Subcutaneous adipose tissue (tissue), 4 donors: ENCODE measurements around the gene OR51I2. TPM values are rescaled to one million over a fixed set of nuclear protein-coding genes. Genes with fewer than 3 reads are reported as not detected.

Experiments
- CTCF ChIP-seq: fragments of 450-650 bp; IDR thresholded peaks from one replicate; pipeline ENCODE4 v1.5.1; 2016; ENCODE audit warnings: low read depth, mild to moderate bottlenecking, control low read depth, antibody characterized with exemption, moderate library complexity
- total RNA-seq, 4 donors: library from RNA; depleted of rRNA; stranded (reverse); fragments of >200 nt; gene quantifications; one replicate each; pipeline ENCODE4 v1.1.0, GENCODE V29; 2016

Gene OR51I2
- total RNA-seq, 4 donors from 2014 or later, result not detected

DNA sequence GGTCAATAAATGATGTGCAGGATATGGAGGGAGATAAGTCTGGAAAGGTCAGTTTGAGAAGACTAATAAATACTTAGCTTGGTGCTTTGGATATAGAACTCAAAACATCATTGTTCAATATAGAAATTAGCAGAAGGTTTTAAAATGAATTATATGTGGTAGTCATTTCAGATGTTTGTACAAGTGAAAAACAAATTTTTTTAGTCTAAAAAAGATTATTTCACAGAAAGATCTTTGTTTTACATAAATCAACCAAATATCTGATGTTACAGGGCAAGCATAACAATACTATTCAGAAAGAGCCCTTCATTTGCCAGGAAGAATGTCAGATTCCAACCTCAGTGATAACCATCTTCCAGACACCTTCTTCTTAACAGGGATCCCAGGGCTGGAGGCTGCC is 39.3 kb downstream of the OR51I2 start, which contains the start of gene OR52D1:
Gene OR52D1, plus strand, starts transcription at position 301 of the 400 bp plus-strand sequence. Its CDS starts 22 bp downstream, at position 323.
- TF ChIP-seq CTCF, result no peak

- no peak for TF ChIP-seq CTCF
These were observed 39.8 kb downstream of the OR51I2 start for GRCh38 chr11:5488798-5489399.

GRCh38 chr11:5489576-5490357 is 40.6 kb downstream of the OR51I2 start:
- no peak for TF ChIP-seq CTCF

DNA sequence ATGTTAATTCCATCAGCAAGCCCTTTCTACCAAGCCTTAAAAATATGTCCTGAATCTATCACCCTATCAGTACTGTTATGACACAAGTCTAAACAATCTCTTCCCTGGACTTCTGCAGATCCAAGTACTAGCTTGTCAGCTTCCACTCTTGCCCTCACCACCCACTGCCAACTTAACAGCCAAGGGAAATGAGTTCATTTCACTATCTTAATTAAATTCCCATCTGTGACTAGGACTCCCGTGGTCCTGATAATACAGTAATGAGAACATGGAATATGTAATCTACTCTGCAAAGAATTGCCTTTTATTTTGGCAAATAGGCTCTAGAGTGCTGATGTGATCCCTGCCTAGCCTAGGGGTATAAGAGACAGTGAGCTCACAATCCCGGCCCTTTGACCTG is 50.5 kb downstream of the OR51I2 start:
- TF ChIP-seq CTCF, result no peak

DNA sequence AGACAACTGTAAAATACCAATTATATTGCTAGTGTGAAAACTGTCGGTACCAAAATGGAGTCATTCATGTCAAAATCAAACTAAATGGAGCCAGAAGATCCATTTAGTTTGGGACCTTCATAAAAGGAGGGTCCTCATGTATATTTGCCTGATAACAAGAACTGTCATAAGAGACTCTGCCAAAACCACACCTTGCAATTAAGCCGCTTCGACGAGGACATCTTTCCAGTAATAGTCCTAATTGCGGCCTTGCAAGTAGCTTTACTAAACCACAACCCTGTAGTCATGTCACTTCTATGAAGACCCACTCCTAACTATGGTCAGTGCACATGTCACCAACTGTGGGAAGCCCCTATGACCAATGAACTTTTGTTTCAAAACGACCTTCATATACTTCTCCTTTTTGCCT is 51.3 kb downstream of the OR51I2 start:
- TF ChIP-seq CTCF, result no peak

DNA sequence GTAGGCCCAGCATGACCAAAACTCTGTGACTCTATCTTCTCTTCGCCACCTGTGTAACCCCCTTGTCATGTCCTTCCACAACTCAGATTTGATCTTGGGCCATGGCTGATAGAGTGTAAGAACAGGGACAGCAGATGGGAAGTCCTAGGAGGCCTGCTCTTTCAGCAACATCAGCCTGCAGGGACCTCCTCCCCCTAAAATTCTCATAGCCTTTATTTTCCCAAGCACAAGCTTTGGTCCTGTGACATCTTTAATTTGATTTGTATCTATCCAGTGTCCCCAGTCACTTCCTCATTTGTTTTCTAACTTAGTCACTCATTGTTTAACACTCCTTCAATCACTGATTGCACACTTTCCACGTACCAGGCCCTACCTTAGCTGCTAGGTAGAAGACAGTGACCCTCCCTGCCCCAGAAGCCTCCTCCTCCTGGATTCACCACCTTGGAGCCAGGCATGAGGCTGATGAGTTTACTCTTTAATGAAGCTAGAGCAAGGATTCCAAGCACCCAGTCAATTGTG is 55.3 kb downstream of the OR51I2 start:
- TF ChIP-seq CTCF, result no peak

DNA sequence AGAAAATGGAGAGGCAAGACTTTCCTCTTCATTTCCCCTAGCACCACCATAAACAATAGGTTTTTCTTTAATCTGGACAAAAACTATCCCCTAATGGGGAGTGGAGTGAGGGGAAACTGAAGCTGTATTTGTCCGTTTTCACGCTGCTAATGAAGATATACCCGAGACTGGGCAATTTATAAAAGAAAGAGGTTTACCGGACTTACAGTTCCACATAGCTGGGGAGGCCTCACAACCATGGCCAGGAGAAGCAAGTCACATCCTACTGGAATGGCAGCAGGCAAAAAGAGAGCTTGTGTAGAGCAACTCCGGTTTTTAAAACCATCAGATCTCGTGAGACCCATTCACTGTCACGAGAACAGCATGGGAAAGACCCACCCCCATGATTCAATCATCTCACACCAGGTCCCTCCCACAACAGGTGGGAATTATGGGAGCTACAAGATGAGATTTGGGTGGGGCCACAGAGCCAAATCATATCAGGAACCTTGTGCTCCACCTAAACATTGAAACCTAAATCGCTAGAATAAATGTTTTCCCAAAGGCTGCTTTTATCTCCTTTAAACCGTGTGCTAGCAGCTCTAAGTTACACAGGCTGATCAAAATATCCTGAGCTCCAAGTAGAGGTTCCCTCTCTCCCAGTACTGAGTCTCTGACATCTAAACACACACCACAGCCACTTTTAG is 56.4 kb downstream of the OR51I2 start:
- no peak for TF ChIP-seq CTCF
